Dermis microvascular lymphatic vessel endothelial cell (primary cell): ENCODE measurements around the gene SEMA3G. TPM values are rescaled to one million over a fixed set of nuclear protein-coding genes. Genes with fewer than 3 reads are reported as not detected.

Experiments
- DNase-seq, 2 donors: peaks; one replicate each; pipeline versions ENCODE4 v3.0.0 to v3.0.0-alpha.2; 2010; ENCODE audit warnings: low read depth in 2 of 2
- total RNA-seq: library from RNA; depleted of rRNA; stranded (reverse); fragments of >200 nt; gene quantifications from 2 replicates; pipeline ENCODE4 v1.2.1, GENCODE V29; 2014

Gene SEMA3G
- total RNA-seq, 1 donor from 2014 or later, result 23.0 TPM

- no peak for DNase-seq
These were observed 5.3 kb downstream of the SEMA3G start for GRCh38 chr3:52439426-52440248.

- DNase-seq, result no peak
These were observed 6.1 kb downstream of the SEMA3G start for GRCh38 chr3:52438579-52439425.

GRCh38 chr3:52438104-52438376 lies 6.9 kb downstream of the SEMA3G start:
- no peak for DNase-seq

GRCh38 chr3:52437326-52438103 lies 7.4 kb downstream of the SEMA3G start:
- DNase-seq, result peak in 1 of 2 donors; percentile 37

- peak in 1 of 2 donors; percentile 44 for DNase-seq
These were observed 8.3 kb downstream of the SEMA3G start for GRCh38 chr3:52436500-52437149.

GRCh38 chr3:52435246-52436101 lies 9.4 kb downstream of the SEMA3G start:
- DNase-seq, result no peak

GRCh38 chr3:52434491-52435115 lies 10.3 kb downstream of the SEMA3G start:
- DNase-seq, result no peak

- DNase-seq, result no peak
These were observed 10.9 kb downstream of the SEMA3G start for GRCh38 chr3:52433996-52434479.

- no peak for DNase-seq
These were observed 11.4 kb downstream of the SEMA3G start for GRCh38 chr3:52433328-52433995.

- DNase-seq, result no peak
These were observed 12.2 kb downstream of the SEMA3G start for GRCh38 chr3:52432691-52433141.

- no peak for DNase-seq
These were observed 12.7 kb downstream of the SEMA3G start for GRCh38 chr3:52432225-52432624.

GRCh38 chr3:52431459-52432223 lies 13.3 kb downstream of the SEMA3G start:
- peak in 1 of 2 donors; percentile 34 for DNase-seq

- no peak for DNase-seq
These were observed 14.5 kb downstream of the SEMA3G start for GRCh38 chr3:52430416-52430810.

GRCh38 chr3:52429779-52430415 lies 15.0 kb downstream of the SEMA3G start:
- peak; percentile 87 to 100 for DNase-seq

GRCh38 chr3:52429031-52429430 lies 15.9 kb downstream of the SEMA3G start:
- DNase-seq, result no peak

- DNase-seq, result peak; percentile 71 to 91
These were observed 16.5 kb downstream of the SEMA3G start for GRCh38 chr3:52428151-52429005.

GRCh38 chr3:52423173-52423572 lies 21.7 kb downstream of the SEMA3G start:
- no peak for DNase-seq
